ENCODE results near the gene CPNE4. TPM values are rescaled to one million over a fixed set of nuclear protein-coding genes. Genes with fewer than 3 reads are reported as not detected.
A peak's percentile ranks its signal among the peaks of the same experiment; 100 is the strongest.

Gene CPNE4
- total RNA-seq, 1 experiment from 2014 or later: 31.1 TPM

- Mint-ChIP-seq H3K4me1 (ENCODE audit: low read depth, unreplicated experiment) (peaks cover 22% of the 10 kb centered on the region), H3K4me3 (ENCODE audit: low read depth, unreplicated experiment) (no peak overlapping the region), H3K9me3 (ENCODE audit: low read depth, unreplicated experiment) (no peaks in the 10 kb centered on the region), H3K27ac (ENCODE audit: unreplicated experiment) (no peak overlapping the region), H3K36me3 (ENCODE audit: insufficient read depth, unreplicated experiment) (no peaks in the 10 kb centered on the region), H3K27me3 (ENCODE audit: unreplicated experiment) (no peaks in the 10 kb centered on the region)
- TF ChIP-seq CTCF (IDR thresholded peaks at IDR 0.05; ENCODE audit: unreplicated experiment): no peak
- intact Hi-C loops (cut with micrococcal nuclease; ENCODE audit: unreplicated experiment): loop anchor here (5.0 to 10.0 kb wide), 2 partner anchors 211 to 598 kb away; no protein-coding TSS in a partner anchor
- BruUV-seq (replicated peaks): no TSS peak
- CTCF ChIA-PET: interaction anchor here (0.7 to 3.8 kb wide), 7 partner anchors 12 to 238 kb away, joined by 3 to 40 read pairs (median 3); partner anchors contain the start of gene CPNE4
- no peak for DNase-seq
Measured at GRCh38 chr3:131796558-131797198, 238.1 kb downstream of the CPNE4 start.

DNA sequence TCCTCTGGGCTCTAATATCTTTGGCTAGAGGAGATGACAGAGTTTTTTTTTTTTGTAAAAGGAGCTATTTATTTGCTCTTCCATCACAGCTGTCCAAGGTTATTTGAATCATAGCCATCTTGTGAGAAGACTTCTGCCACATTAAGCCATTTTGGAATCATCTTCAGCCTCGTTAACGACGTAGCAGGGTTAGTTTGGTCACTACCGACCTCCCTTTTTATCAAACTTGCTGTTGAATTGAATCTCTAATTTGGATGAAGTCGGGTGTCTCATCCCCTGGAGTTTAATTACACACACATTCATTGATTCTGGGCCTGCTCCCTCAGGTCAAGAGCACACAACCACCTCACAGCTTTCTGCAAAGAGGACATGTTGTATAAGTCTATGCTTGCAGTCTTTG lies 238.7 kb downstream of the CPNE4 start:
- DNase-seq: no peak
- H3K27me3 Mint-ChIP-seq (ENCODE audit: unreplicated experiment): no peaks in the 10 kb centered on the region

GRCh38 chr3:131795390-131796090 lies 239.3 kb downstream of the CPNE4 start:
- CTCF ChIA-PET: interaction anchor here (0.7 to 3.8 kb wide), 16 partner anchors 10 to 603 kb away, joined by 3 to 40 read pairs (median 4); partner anchors contain the start of gene CPNE4
- H3K4me3 Mint-ChIP-seq (ENCODE audit: low read depth, unreplicated experiment): no peak overlapping the region
- no peak for TF ChIP-seq CTCF (IDR thresholded peaks at IDR 0.05; ENCODE audit: unreplicated experiment)
- no TSS peak for BruUV-seq (replicated peaks)
- H3K27ac Mint-ChIP-seq (ENCODE audit: unreplicated experiment): no peak overlapping the region
- intact Hi-C loops (cut with micrococcal nuclease; ENCODE audit: unreplicated experiment): loop anchor here (1.0 to 10.0 kb wide), 8 partner anchors 212 to 761 kb away; no protein-coding TSS in a partner anchor
- H3K36me3 Mint-ChIP-seq (ENCODE audit: insufficient read depth, unreplicated experiment): no peaks in the 10 kb centered on the region
- no peaks in the 10 kb centered on the region for H3K27me3 Mint-ChIP-seq (ENCODE audit: unreplicated experiment)
- peaks cover 22% of the 10 kb centered on the region for H3K4me1 Mint-ChIP-seq (ENCODE audit: low read depth, unreplicated experiment)
- DNase-seq: peak; percentile 46
- no peaks in the 10 kb centered on the region for H3K9me3 Mint-ChIP-seq (ENCODE audit: low read depth, unreplicated experiment)

More for the DNA sequence above, 238.7 kb downstream of the CPNE4 start:
- BruUV-seq (replicated peaks): no TSS peak
- no peaks in the 10 kb centered on the region for H3K36me3 Mint-ChIP-seq (ENCODE audit: insufficient read depth, unreplicated experiment)
- TF ChIP-seq CTCF (IDR thresholded peaks at IDR 0.05; ENCODE audit: unreplicated experiment): no peak
- H3K27ac Mint-ChIP-seq (ENCODE audit: unreplicated experiment): no peak overlapping the region
- H3K9me3 Mint-ChIP-seq (ENCODE audit: low read depth, unreplicated experiment): no peaks in the 10 kb centered on the region
- no peak overlapping the region for H3K4me3 Mint-ChIP-seq (ENCODE audit: low read depth, unreplicated experiment)
- intact Hi-C loops (cut with micrococcal nuclease; ENCODE audit: unreplicated experiment): loop anchor here (5.0 to 10.0 kb wide), 2 partner anchors 211 to 599 kb away; no protein-coding TSS in a partner anchor
- H3K4me1 Mint-ChIP-seq (ENCODE audit: low read depth, unreplicated experiment): peaks cover 22% of the 10 kb centered on the region
- CTCF ChIA-PET: interaction anchor here (0.7 to 3.8 kb wide), 12 partner anchors 11 to 414 kb away, joined by 3 to 40 read pairs (median 4); partner anchors contain the start of gene CPNE4

DNA sequence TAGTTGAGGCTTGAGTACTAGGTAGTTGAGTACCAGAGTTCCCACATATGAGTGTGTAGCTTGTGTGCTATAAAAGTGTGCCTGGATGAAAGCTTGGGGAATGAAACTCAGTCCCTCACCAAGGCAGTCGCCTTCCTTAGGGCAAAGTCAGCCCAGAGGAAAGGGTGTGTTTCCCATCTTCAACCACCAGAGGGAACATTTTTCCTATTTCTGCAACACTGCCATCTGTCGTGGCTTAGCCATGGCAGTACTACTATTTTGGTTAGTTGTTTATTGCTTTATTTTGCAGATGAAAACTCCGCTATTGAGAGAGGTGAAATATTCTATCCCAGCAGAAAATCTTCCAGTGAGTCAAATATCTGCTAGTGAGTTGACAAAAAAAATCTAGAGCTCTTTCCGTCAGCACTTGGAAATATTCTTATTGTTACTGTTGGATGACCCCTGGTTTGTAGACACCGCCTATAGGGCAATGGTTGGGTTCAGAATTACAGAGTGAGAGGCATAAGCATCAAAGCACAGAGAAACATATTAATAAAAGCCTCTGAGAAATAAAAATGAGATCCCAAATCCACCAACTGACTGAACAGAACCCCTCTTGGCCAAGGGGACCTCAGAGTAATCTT lies 239.9 kb downstream of the CPNE4 start:
- Mint-ChIP-seq H3K36me3 (ENCODE audit: insufficient read depth, unreplicated experiment) (no peaks in the 10 kb centered on the region), H3K27ac (ENCODE audit: unreplicated experiment) (no peak overlapping the region), H3K27me3 (ENCODE audit: unreplicated experiment) (no peaks in the 10 kb centered on the region), H3K4me1 (ENCODE audit: low read depth, unreplicated experiment) (peaks cover 22% of the 10 kb centered on the region), H3K9me3 (ENCODE audit: low read depth, unreplicated experiment) (no peaks in the 10 kb centered on the region), H3K4me3 (ENCODE audit: low read depth, unreplicated experiment) (no peak overlapping the region)
- CTCF ChIA-PET: interaction anchor here (0.6 to 3.8 kb wide), 13 partner anchors 19 to 604 kb away, joined by 3 to 40 read pairs (median 4); partner anchors contain the start of gene CPNE4
- BruUV-seq (replicated peaks): no TSS peak
- peak; percentile 77 for DNase-seq
- peak; percentile 96 for TF ChIP-seq CTCF (IDR thresholded peaks at IDR 0.05; ENCODE audit: unreplicated experiment)
- intact Hi-C loops (cut with micrococcal nuclease; ENCODE audit: unreplicated experiment): loop anchor here (1.0 to 10.0 kb wide), 8 partner anchors 212 to 760 kb away; no protein-coding TSS in a partner anchor
